H1 (cell line): ENCODE measurements around the gene C13orf42. TPM values are rescaled to one million over a fixed set of nuclear protein-coding genes. Genes with fewer than 3 reads are reported as not detected.

ENCODE experiments used
- CTCF ChIA-PET: fragments of 300-600 bp; sonication (Branson Sonifier 250); formaldehyde crosslinking; loops from one replicate; lab custom pipeline; 2021; ENCODE audit not compliant: partially characterized antibody; lab: Charles Lee
- POLR2A ChIA-PET: fragments of 300-600 bp; sonication (Branson Sonifier 250); formaldehyde crosslinking; loops from one replicate; lab custom pipeline; 2021; ENCODE audit warnings: inconsistent platforms; ENCODE audit not compliant: partially characterized antibody; lab: Charles Lee
- DNase-seq, 2 experiments: peaks; one replicate each; pipeline versions ENCODE4 v3.0.0 to v3.0.0-alpha.2; 2010 to 2022; ENCODE audit warnings: low spot score in 2 of 2, low read depth in 1 of 2, mixed read lengths in 1 of 2
- FAIRE-seq: peaks from 2 replicates; lab custom pipeline; 2011; peaks lifted over from hg19 to GRCh38; lab: Jason Lieb, UNC
- H2AFZ ChIP-seq: 2 replicates; pipeline ENCODE4 v1.8.1; 2012; ENCODE audit warnings: low read length, inconsistent platforms
- H2AK5ac ChIP-seq: 2 replicates; pipeline ENCODE4 v1.6.1; 2013; ENCODE audit warnings: low read depth, low read length
- H2BK120ac ChIP-seq: replicated peaks from 2 replicates; pipeline ENCODE3; 2013; ENCODE audit warnings: low read depth, low read length, inconsistent platforms
- H2BK12ac ChIP-seq: 2 replicates; pipeline ENCODE4 v1.6.1; 2013; ENCODE audit warnings: low read depth, low read length
- H2BK15ac ChIP-seq: 2 replicates; pipeline ENCODE4 v1.6.1; 2013; ENCODE audit warnings: low read length
- H2BK20ac ChIP-seq: 2 replicates; pipeline ENCODE4 v1.6.1; 2013; ENCODE audit warnings: low read length
- H2BK5ac ChIP-seq: 2 replicates; pipeline ENCODE4 v1.6.1; 2013; ENCODE audit warnings: low read depth, low read length
- H3K14ac ChIP-seq: 2 replicates; pipeline ENCODE4 v1.6.1; 2013; ENCODE audit warnings: inconsistent platforms; ENCODE audit not compliant: insufficient read length
- H3K18ac ChIP-seq: 2 replicates; pipeline ENCODE4 v1.6.1; 2013; ENCODE audit warnings: low read length; ENCODE audit errors: extremely low read depth
- H3K23ac ChIP-seq: 2 replicates; pipeline ENCODE4 v1.6.1; 2013; ENCODE audit warnings: inconsistent platforms; ENCODE audit not compliant: insufficient read length
- H3K23me2 ChIP-seq: 2 replicates; pipeline ENCODE4 v1.6.1; 2013; ENCODE audit warnings: low read depth, low read length
- H3K27ac ChIP-seq: 2 replicates; pipeline ENCODE4 v1.6.1; 2011; ENCODE audit warnings: low read depth, low read length, inconsistent platforms
- H3K27me3 ChIP-seq, 4 experiments: replicated peaks in 1 of 4; 1 replicate in 1 of 4; 2 replicates in 3 of 4; pipeline versions ENCODE4 v1.6.1 to v1.8.1; 2011 to 2013; ENCODE audit warnings: low read length in 3 of 4, mild to moderate bottlenecking in 3 of 4, inconsistent platforms in 2 of 4, mixed read lengths in 2 of 4, moderate library complexity in 1 of 4; ENCODE audit not compliant: control insufficient read depth in 3 of 4, insufficient read depth in 3 of 4; ENCODE audit errors: extremely low read depth in 1 of 4
- H3K36me3 ChIP-seq, 4 experiments: 2 replicates each; pipeline versions ENCODE4 v1.6.1 to v1.8.1; 2011 to 2013; ENCODE audit warnings: mild to moderate bottlenecking in 4 of 4, low read length in 3 of 4, moderate library complexity in 2 of 4, control low read depth in 1 of 4, inconsistent platforms in 1 of 4; ENCODE audit not compliant: insufficient read depth in 4 of 4, control insufficient read depth in 2 of 4
- H3K4ac ChIP-seq: replicated peaks from 2 replicates; pipeline ENCODE3; 2013; ENCODE audit warnings: low read length, low read depth, mixed read lengths, inconsistent platforms; ENCODE audit not compliant: insufficient read length
- H3K4me1 ChIP-seq, 4 experiments: replicated peaks in 1 of 4; 1 replicate in 1 of 4; 2 replicates in 3 of 4; pipeline versions ENCODE4 v1.6.1 to v1.8.1; 2011 to 2013; ENCODE audit warnings: low read length in 3 of 4, inconsistent platforms in 2 of 4, mixed read lengths in 1 of 4; ENCODE audit not compliant: insufficient read depth in 4 of 4, control insufficient read depth in 3 of 4
- H3K4me2 ChIP-seq, 2 experiments: 2 replicates each; pipeline versions ENCODE4 v1.6.1 to v1.8.1; 2011 to 2013; ENCODE audit warnings: low read depth in 2 of 2, low read length in 2 of 2, control low read depth in 1 of 2, inconsistent platforms in 1 of 2, mild to moderate bottlenecking in 1 of 2; ENCODE audit not compliant: insufficient read depth in 1 of 2
- H3K4me3 ChIP-seq, 4 experiments: fragments of 200-600, 300-600 bp in 1 of 4; sonication (generic), shearing (Covaris generic), sonication (Bioruptor Twin) in 1 of 4; 2 replicates each; pipeline versions ENCODE4 v1.5.1 to v1.8.1; 2011 to 2016; ENCODE audit warnings: low read length in 4 of 4, low read depth in 3 of 4, control low read depth in 2 of 4, inconsistent platforms in 2 of 4, mild to moderate bottlenecking in 2 of 4, mixed read lengths in 1 of 4, moderate library complexity in 1 of 4; ENCODE audit not compliant: insufficient read depth in 2 of 4; ENCODE audit errors: extremely low read depth in 1 of 4
- H3K56ac ChIP-seq: replicated peaks from 2 replicates; pipeline ENCODE3; 2013; ENCODE audit warnings: low read depth, mild to moderate bottlenecking, mixed read lengths, low read length, inconsistent platforms; ENCODE audit not compliant: insufficient read length
- H3K79me1 ChIP-seq: 2 replicates; pipeline ENCODE4 v1.6.1; 2013; ENCODE audit warnings: low read depth, low read length, control low read depth
- H3K79me2 ChIP-seq, 2 experiments: 2 replicates each; pipeline versions ENCODE4 v1.6.1 to v1.8.1; 2012 to 2013; ENCODE audit warnings: low read length in 2 of 2, mild to moderate bottlenecking in 2 of 2, inconsistent platforms in 1 of 2; ENCODE audit not compliant: insufficient read depth in 2 of 2, control insufficient read depth in 1 of 2
- H3K9ac ChIP-seq, 4 experiments: replicated peaks in 1 of 4; 1 replicate in 1 of 4; 2 replicates in 3 of 4; pipeline versions ENCODE4 v1.6.1 to v1.8.1; 2011 to 2013; ENCODE audit warnings: low read depth in 3 of 4, low read length in 3 of 4, control low read depth in 2 of 4, mild to moderate bottlenecking in 2 of 4, moderate library complexity in 2 of 4, inconsistent platforms in 1 of 4; ENCODE audit errors: extremely low read depth in 1 of 4
- H3K9me3 ChIP-seq, 2 experiments: 2 replicates each; pipeline versions ENCODE4 v1.6.1 to v1.8.1; 2012 to 2013; ENCODE audit warnings: mild to moderate bottlenecking in 2 of 2, moderate library complexity in 2 of 2, control low read depth in 1 of 2, inconsistent platforms in 1 of 2, low read depth in 1 of 2, low read length in 1 of 2, mixed read lengths in 1 of 2; ENCODE audit not compliant: insufficient read depth in 2 of 2
- H4K20me1 ChIP-seq, 2 experiments: replicated peaks in 1 of 2; 2 replicates each; pipeline versions ENCODE3 to v1.8.1; 2011 to 2013; ENCODE audit warnings: inconsistent platforms in 2 of 2, low read length in 2 of 2, mild to moderate bottlenecking in 1 of 2; ENCODE audit not compliant: insufficient read depth in 2 of 2, control insufficient read depth in 1 of 2
- H4K5ac ChIP-seq: 2 replicates; pipeline ENCODE4 v1.6.1; 2013; ENCODE audit warnings: low read length, low read depth, mixed read lengths, inconsistent platforms; ENCODE audit not compliant: insufficient read length
- H4K8ac ChIP-seq: 2 replicates; pipeline ENCODE4 v1.8.0; 2013; ENCODE audit warnings: mild to moderate bottlenecking, moderate library complexity, low read length, inconsistent platforms; ENCODE audit not compliant: insufficient read depth; ENCODE audit errors: extremely low read depth
- H4K91ac ChIP-seq: replicated peaks from 2 replicates; pipeline ENCODE3; 2013; ENCODE audit warnings: low read length, mixed read lengths, inconsistent platforms; ENCODE audit not compliant: insufficient read length
- BCL11A ChIP-seq, 2 experiments: IDR thresholded peaks; one replicate each; pipeline ENCODE4 v1.6.1; 2011; ENCODE audit warnings: low read depth in 2 of 2, low read length in 2 of 2, mild to moderate bottlenecking in 2 of 2
- EZH2 ChIP-seq: fragments of 200-600 bp; sonication (generic); IDR thresholded peaks from 2 replicates; pipeline ENCODE4 v1.7.1; 2012; ENCODE audit warnings: low read depth, mild to moderate bottlenecking, moderate library complexity, low read length, inconsistent platforms; ENCODE audit not compliant: severe bottlenecking
- FOSL1 ChIP-seq: IDR thresholded peaks from 2 replicates; pipeline ENCODE4 v1.6.1; 2011; ENCODE audit warnings: mild to moderate bottlenecking, low read depth, low read length, moderate library complexity; ENCODE audit not compliant: insufficient read depth
- KDM4A ChIP-seq: IDR thresholded peaks from one replicate; pipeline ENCODE4 v1.7.1; 2012; ENCODE audit warnings: low read depth, mild to moderate bottlenecking, moderate library complexity, low read length, inconsistent platforms; ENCODE audit not compliant: severe bottlenecking
- KDM5A ChIP-seq: fragments of 200-600 bp; IDR thresholded peaks from 2 replicates; pipeline ENCODE4 v1.7.1; 2012; ENCODE audit warnings: mild to moderate bottlenecking, low read length, inconsistent platforms, mixed read lengths
- NRF1 ChIP-seq: IDR thresholded peaks from 2 replicates; pipeline ENCODE4 v1.6.1; 2011; ENCODE audit warnings: mild to moderate bottlenecking, low read depth, low read length, improper control_type of control experiment
- PHF8 ChIP-seq: fragments of 200-600 bp; sonication (generic); conservative IDR thresholded peaks from 2 replicates; pipeline ENCODE4 v1.7.1; 2012; ENCODE audit warnings: low read depth, mild to moderate bottlenecking, inconsistent platforms, low read length, moderate library complexity
- POU5F1 ChIP-seq: IDR thresholded peaks from 2 replicates; pipeline ENCODE4 v1.6.1; 2011; ENCODE audit warnings: low read depth, mild to moderate bottlenecking, low read length, moderate library complexity
- SIRT6 ChIP-seq: IDR thresholded peaks from one replicate; pipeline ENCODE4 v1.7.1; 2012; ENCODE audit warnings: low read length, inconsistent platforms
- WGBS, 2 experiments: shearing (Covaris generic) in 1 of 2; methylation state at CpG; one replicate each; pipeline versions ENCODE4 v1.1.6 to v1.1.7; 2013 to 2015; ENCODE audit warnings: low lambda C conversion rate in 2 of 2, mixed read lengths in 2 of 2, inconsistent platforms in 1 of 2, low coverage in 1 of 2, missing lambda C conversion rate in 1 of 2; ENCODE audit not compliant: insufficient replicate concordance in 2 of 2, insufficient coverage in 1 of 2, insufficient read length in 1 of 2; ENCODE audit errors: extremely low coverage in 1 of 2, missing lambda C conversion rate in 1 of 2; 5-methylcytosine and 5-hydroxymethylcytosine counted together
- polyA plus RNA-seq, 7 experiments: library from polyadenylated mRNA; depleted of rRNA in 3 of 7; stranded (reverse) in 5 of 7; unstranded in 2 of 7; fragments of >200 nt in 5 of 7; fragments of 200-250 nt in 2 of 7; gene quantifications; 1 replicate in 5 of 7; 2 replicates in 1 of 7; 4 replicates in 1 of 7; pipeline versions ENCODE4 v1.2.1 to v1.2.3, GENCODE V29; 2011 to 2013; ENCODE audit warnings: missing spikeins in 2 of 7, mixed read lengths in 2 of 7
- total RNA-seq: library from RNA; stranded (reverse); fragmentation: NEBNext Ultra II Directional; extraction: Animal tissue kit (Norgen Biotek cat#: 25700); gene quantifications from 2 replicates; pipeline ENCODE4 v1.2.1, GENCODE V29; 2021

C13orf42 gene
- total and polyA plus RNA-seq, 2 of the 8 experiments (the other 6 are each of a cell fraction or from before 2014, with no cell fraction given): 9.9 to 10.1 TPM

DNA sequence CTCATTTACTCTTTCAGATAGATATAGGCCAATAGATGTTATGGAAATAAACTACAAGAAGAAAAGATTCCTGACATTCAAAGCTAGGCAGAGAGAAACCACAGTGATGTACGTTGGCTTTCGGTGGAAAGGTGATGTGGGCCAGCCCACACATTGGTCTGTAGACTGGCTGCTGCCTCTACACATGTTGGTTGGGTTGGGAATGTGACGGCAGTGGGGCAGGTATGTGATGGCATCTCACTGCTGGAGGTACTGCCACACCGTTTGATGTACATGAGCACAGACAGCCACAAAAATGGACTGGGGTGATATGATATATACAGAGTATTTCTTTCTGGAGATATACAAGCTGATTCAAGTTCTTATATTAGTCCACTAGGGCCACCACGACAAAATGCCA lies 69.4 kb downstream of the C13orf42 start:
- Histone ChIP-seq H4K5ac (no peak overlapping the region), H2AK5ac (no peak overlapping the region), H3K23ac (no peak overlapping the region), H3K36me3 (no peaks in the 10 kb centered on the region), H2BK15ac (no peak overlapping the region), H2BK5ac (no peak overlapping the region), H3K27me3 (no peaks in the 10 kb centered on the region), H3K9me3 (no peaks in the 10 kb centered on the region), H3K14ac (no peak overlapping the region), H3K23me2 (no peaks in the 10 kb centered on the region; the same call in 1 of the 2 replicates), H3K9ac (no peak overlapping the region), H3K79me2 (no peaks in the 10 kb centered on the region), H2AFZ (no peak overlapping the region), H3K4me2 (no peak overlapping the region), H4K91ac (no peak overlapping the region), H3K4me1 (no peaks in the 10 kb centered on the region), H4K20me1 (no peaks in the 10 kb centered on the region), H3K79me1 (no peaks in the 10 kb centered on the region), H3K4me3 (no peak overlapping the region), H3K18ac (no peak overlapping the region), H2BK120ac (no peak overlapping the region), H3K56ac (no peak overlapping the region), H2BK20ac (no peak overlapping the region), H3K27ac (no peak overlapping the region), H4K8ac (no peak overlapping the region), H3K4ac (no peak overlapping the region), H2BK12ac (no peak overlapping the region)
- no peak for FAIRE-seq
- peak in 1 of 2 experiments; percentile 20 for DNase-seq
- WGBS, 2 experiments: 73% methylated on average over 5 of the region's 5 CpGs; no CpG with 5 or more reads in 1 of the 2 experiments
- POLR2A ChIA-PET: interaction anchor here (1.6 kb wide), 1 partner anchor 11 kb away, joined by 3 read pairs; no protein-coding TSS in a partner anchor
- CTCF ChIA-PET: interaction anchor here (0.9 to 4.0 kb wide), 5 partner anchors 13 to 130 kb away, joined by 3 to 18 read pairs (median 5); no protein-coding TSS in a partner anchor
- TF ChIP-seq BCL11A (IDR thresholded peaks at IDR 0.05; ENCODE audit: low read depth in 2 of 2, low read length in 2 of 2) (no peak), PHF8 (no peak), NRF1 (no peak), FOSL1 (no peak), EZH2 (no peak), POU5F1 (no peak), KDM4A (no peak), KDM5A (no peak), SIRT6 (no peak)
- TF ChIP-seq, all 59 proteins: peak for 0
